Neural progenitor cell (in vitro differentiated cells): ENCODE data around the gene PRRC2A. TPM values are rescaled to one million over a fixed set of nuclear protein-coding genes. Genes with fewer than 3 reads are reported as not detected.

Experiments used
- DNase-seq: peaks from one replicate; pipeline ENCODE4 v3.0.0-alpha.2; 2016; ENCODE audit warnings: low spot score
- H2AFZ ChIP-seq: fragments of 200-600 bp; sonication (generic); replicated peaks from 2 replicates; pipeline ENCODE4 v1.6.1; 2016; ENCODE audit warnings: antibody characterized with exemption
- H3F3A ChIP-seq: fragments of 200-600 bp; sonication (generic); 2 replicates; pipeline ENCODE4 v1.6.1; 2016; ENCODE audit warnings: antibody characterized with exemption, low read depth
- H3K27ac ChIP-seq: fragments of 200-600 bp; sonication (generic); 2 replicates; pipeline ENCODE4 v1.5.1; 2016; ENCODE audit warnings: mild to moderate bottlenecking
- H3K27me3 ChIP-seq: fragments of 200-600 bp; sonication (generic); 2 replicates; pipeline ENCODE4 v1.6.1; 2016; ENCODE audit warnings: mild to moderate bottlenecking, moderate library complexity
- H3K36me3 ChIP-seq: fragments of 200-600 bp; sonication (generic); 2 replicates; pipeline ENCODE4 v1.5.1; 2016
- H3K4me1 ChIP-seq: fragments of 200-600 bp; sonication (generic); 2 replicates; pipeline ENCODE4 v1.6.1; 2016; ENCODE audit warnings: mixed run types
- H3K4me2 ChIP-seq: fragments of 200-600 bp; sonication (generic); 2 replicates; pipeline ENCODE4 v1.6.1; 2016
- H3K4me3 ChIP-seq: fragments of 200-600 bp; sonication (generic); 2 replicates; pipeline ENCODE4 v1.5.1; 2016
- H3K79me2 ChIP-seq: fragments of 200-600 bp; sonication (generic); 2 replicates; pipeline ENCODE4 v1.6.1; 2016; ENCODE audit warnings: low read depth
- H3K9ac ChIP-seq: fragments of 200-600 bp; sonication (generic); 2 replicates; pipeline ENCODE4 v1.6.1; 2016
- H3K9me3 ChIP-seq: fragments of 200-600 bp; sonication (generic); 2 replicates; pipeline ENCODE4 v1.5.1; 2016; ENCODE audit warnings: low read depth
- H4K20me1 ChIP-seq: fragments of 200-600 bp; sonication (generic); 2 replicates; pipeline ENCODE4 v1.6.1; 2016; ENCODE audit warnings: low read depth
- H3K27ac Mint-ChIP-seq: 3 replicates; pipeline ENCODE4 v1.8.0; 2021; ENCODE audit warnings: mixed read lengths
- H3K27me3 Mint-ChIP-seq: 2 replicates; pipeline ENCODE4 v1.8.0; 2022; ENCODE audit warnings: low read depth, mild to moderate bottlenecking, inconsistent platforms, moderate library complexity, mixed read lengths; ENCODE audit not compliant: insufficient read depth
- H3K36me3 Mint-ChIP-seq: 3 replicates; pipeline ENCODE4 v1.8.0; 2021; ENCODE audit warnings: mixed read lengths
- H3K4me1 Mint-ChIP-seq: 3 replicates; pipeline ENCODE4 v1.8.0; 2021; ENCODE audit warnings: mixed read lengths
- H3K4me3 Mint-ChIP-seq: 3 replicates; pipeline ENCODE4 v1.8.0; 2021; ENCODE audit warnings: mild to moderate bottlenecking, moderate library complexity, mixed read lengths
- H3K9me3 Mint-ChIP-seq: 3 replicates; pipeline ENCODE4 v1.8.0; 2020; ENCODE audit warnings: mixed read lengths
- CTCF ChIP-seq: fragments of 200-600 bp; sonication (generic); IDR thresholded peaks from 2 replicates; pipeline ENCODE4 v1.5.1; 2017; ENCODE audit warnings: antibody characterized with exemption, mild to moderate bottlenecking
- EZH2 ChIP-seq: fragments of 200-600 bp; sonication (generic); IDR thresholded peaks from 2 replicates; pipeline ENCODE4 v1.6.1; 2017; ENCODE audit warnings: antibody characterized with exemption, mild to moderate bottlenecking, moderate library complexity
- EZH2phosphoT487 ChIP-seq: fragments of 200-600 bp; sonication (generic); IDR thresholded peaks from 2 replicates; pipeline ENCODE4 v1.6.1; 2017; ENCODE audit warnings: antibody characterized with exemption
- total RNA-seq: library from RNA; depleted of rRNA; stranded (reverse); fragments of >200 nt; gene quantifications from 2 replicates; pipeline ENCODE4 v1.2.3, GENCODE V29; 2015; ENCODE audit warnings: low replicate concordance

The PRRC2A gene
- total RNA-seq, 1 donor from 2014 or later: 55.5 TPM

- H3K9me3 Mint-ChIP-seq: no peaks in the 10 kb centered on the region
- Histone ChIP-seq H4K20me1 (no peaks in the 10 kb centered on the region), H3F3A (peaks cover 33% of the 10 kb centered on the region), H3K9ac (peak within 1 kb of the TSS; percentile 84), H3K27me3 (no peaks in the 10 kb centered on the region), H3K79me2 (peaks cover 57% of the 10 kb centered on the region), H3K4me2 (peak within 1 kb of the TSS; percentile 85), H3K4me1 (peaks cover 17% of the 10 kb centered on the region), H3K4me3 (peak within 1 kb of the TSS; percentile 90), H3K36me3 (no peaks in the 10 kb centered on the region), H3K27ac (peak within 1 kb of the TSS; percentile 93), H2AFZ (peak within 1 kb of the TSS; percentile 88), H3K9me3 (no peaks in the 10 kb centered on the region)
- peaks cover 23% of the 10 kb centered on the region for H3K36me3 Mint-ChIP-seq
- peak within 1 kb of the TSS; percentile 97 for H3K4me3 Mint-ChIP-seq
- peak within 1 kb of the TSS; percentile 97 for H3K27ac Mint-ChIP-seq
- H3K4me1 Mint-ChIP-seq: peaks cover 41% of the 10 kb centered on the region
- peak; percentile 98 for DNase-seq
- TF ChIP-seq EZH2phosphoT487 (no peak), EZH2 (no peak), CTCF (no peak)
- peaks cover 5% of the 10 kb centered on the region for H3K27me3 Mint-ChIP-seq
These were observed 45.2 kb downstream of the PRRC2A start, which contains the start of gene CSNK2B for GRCh38 chr6:31665501-31666336. Gene CSNK2B, plus strand, starts transcription at chr6:31666080. Its CDS starts 752 bp downstream, at chr6:31666832.

GRCh38 chr6:31666337-31666965 is 45.9 kb downstream of the PRRC2A start:
- Histone ChIP-seq H3K9ac (peak overlapping the region; percentile 84), H3K27me3 (no peaks in the 10 kb centered on the region), H2AFZ (no peak overlapping the region), H3K79me2 (peaks cover 57% of the 10 kb centered on the region), H4K20me1 (no peaks in the 10 kb centered on the region), H3K36me3 (no peaks in the 10 kb centered on the region), H3K9me3 (no peaks in the 10 kb centered on the region), H3K4me1 (peaks cover 15% of the 10 kb centered on the region), H3K27ac (no peak overlapping the region), H3K4me3 (peak overlapping the region; percentile 90), H3F3A (peaks cover 25% of the 10 kb centered on the region), H3K4me2 (peak overlapping the region; percentile 84)
- no peak for TF ChIP-seq EZH2phosphoT487
- no peak for TF ChIP-seq CTCF
- no peak for TF ChIP-seq EZH2
- Mint-ChIP-seq H3K36me3 (peaks cover 23% of the 10 kb centered on the region), H3K4me3 (peak overlapping the region; percentile 97), H3K9me3 (no peaks in the 10 kb centered on the region), H3K27ac (peak overlapping the region; percentile 85), H3K27me3 (peaks cover 5% of the 10 kb centered on the region), H3K4me1 (peaks cover 35% of the 10 kb centered on the region)
- no peak for DNase-seq

- no peak within 1 kb of the TSS for H3K27ac Mint-ChIP-seq
- Histone ChIP-seq H3K27me3 (no peaks in the 10 kb centered on the region), H3K9me3 (no peaks in the 10 kb centered on the region), H3K9ac (no peak within 1 kb of the TSS), H3K36me3 (no peaks in the 10 kb centered on the region), H3K4me2 (no peak within 1 kb of the TSS), H3F3A (peaks cover 10% of the 10 kb centered on the region), H2AFZ (no peak within 1 kb of the TSS), H3K27ac (no peak within 1 kb of the TSS), H4K20me1 (no peaks in the 10 kb centered on the region), H3K79me2 (peaks cover 33% of the 10 kb centered on the region), H3K4me1 (no peaks in the 10 kb centered on the region), H3K4me3 (no peak within 1 kb of the TSS)
- H3K9me3 Mint-ChIP-seq: no peaks in the 10 kb centered on the region
- H3K27me3 Mint-ChIP-seq: peaks cover under 1% of the 10 kb centered on the region
- H3K36me3 Mint-ChIP-seq: peaks cover 23% of the 10 kb centered on the region
- peaks cover 10% of the 10 kb centered on the region for H3K4me1 Mint-ChIP-seq
- H3K4me3 Mint-ChIP-seq: no peak within 1 kb of the TSS
- TF ChIP-seq CTCF (no peak), EZH2phosphoT487 (no peak), EZH2 (no peak)
- DNase-seq: no peak
These were observed 49.2 kb downstream of the PRRC2A start, which contains the start of gene LY6G5B for GRCh38 chr6:31669676-31670075. Gene LY6G5B, plus strand, starts transcription at chr6:31669976. Its CDS starts 975 bp downstream, at chr6:31670951.
